Measurements from ENCODE around the gene GHR.

GRCh38 chr5:42636946-42637345 lies 213.7 kb downstream of the GHR start:
- TF ChIP-seq CTCF (IDR thresholded peaks at IDR 0.05) (no peak), POLR2A (IDR thresholded peaks at IDR 0.05) (no peak)

Measured in stomach (tissue), 4 donors.